Measurements from ENCODE around the gene PPP2R5C. TPM values are rescaled to one million over a fixed set of nuclear protein-coding genes. Genes with fewer than 3 reads are reported as not detected.

The PPP2R5C gene
- total RNA-seq, 1 experiment from 2014 or later: 93.0 TPM

GRCh38 chr14:101968186-101968585 lies 206.7 kb downstream of the PPP2R5C start:
- Histone ChIP-seq H2AK5ac (ENCODE audit: insufficient read length, low read length) (no peak overlapping the region), H4K20me1 (ENCODE audit: control insufficient read depth, insufficient read depth, insufficient read length) (no peaks in the 10 kb centered on the region), H3K4ac (ENCODE audit: low read depth, low read length) (no peak overlapping the region), H3K23ac (ENCODE audit: insufficient read length, low read depth, low read length) (no peak overlapping the region), H2AFZ (ENCODE audit: low read length) (no peak overlapping the region), H3K79me1 (ENCODE audit: insufficient read depth, low read depth, low read length, poor library complexity, severe bottlenecking) (peaks cover 4% of the 10 kb centered on the region), H4K5ac (ENCODE audit: insufficient read length, low read depth, low read length) (no peak overlapping the region), H2BK12ac (ENCODE audit: insufficient read length, low read depth, low read length) (no peak overlapping the region), H3K27ac (ENCODE audit: insufficient read length, low read depth, low read length) (no peak overlapping the region), H2BK120ac (ENCODE audit: low read depth, low read length, poor library complexity, severe bottlenecking) (no peak overlapping the region), H4K8ac (replicated peaks; ENCODE audit: insufficient read length, low read depth, low read length) (no peak overlapping the region), H3K4me1 (ENCODE audit: insufficient read depth, low read length) (no peaks in the 10 kb centered on the region; the same call in 1 of the 2 replicates), H3K9ac (ENCODE audit: extremely low read depth, insufficient read length, low read length) (no peak overlapping the region), H3K23me2 (ENCODE audit: insufficient read length, low read depth, low read length, poor library complexity, severe bottlenecking) (peaks cover 14% of the 10 kb centered on the region), H3K56ac (ENCODE audit: insufficient read length, low read depth, low read length) (no peak overlapping the region), H2BK5ac (ENCODE audit: insufficient read length, low read length) (no peak overlapping the region), H3K14ac (ENCODE audit: insufficient read depth, low read length) (no peak overlapping the region), H3T11ph (ENCODE audit: low read length) (no peak overlapping the region), H2BK20ac (ENCODE audit: low read depth, low read length, poor library complexity, severe bottlenecking) (no peak overlapping the region), H3K9me3 (ENCODE audit: control insufficient read depth, low read depth, low read length) (no peaks in the 10 kb centered on the region), H3K27me3 (ENCODE audit: insufficient read depth, low read length) (peaks cover 2% of the 10 kb centered on the region; the same call in 1 of the 2 replicates), H3K4me2 (ENCODE audit: insufficient read depth, insufficient read length, low read length) (no peak overlapping the region), H4K91ac (ENCODE audit: insufficient read length, low read depth, low read length) (no peak overlapping the region), H3K79me2 (ENCODE audit: insufficient read depth, low read length) (peaks cover 41% of the 10 kb centered on the region; the same call in 1 of the 2 replicates), H2BK15ac (ENCODE audit: low read depth, low read length) (no peak overlapping the region), H3K18ac (ENCODE audit: insufficient read length, low read depth, low read length) (no peak overlapping the region)
- no CpG with 5 or more reads among the region's 4 CpGs for WGBS (ENCODE audit: extremely low coverage, insufficient read length, low lambda C conversion rate)
- peaks cover 9% of the 10 kb centered on the region for H3K27me3 Mint-ChIP-seq (ENCODE audit: low read depth)
- peak overlapping the region; percentile 3 to 59 (median 39); a peak in 3 of 7 replicates for H3K27ac Mint-ChIP-seq
- no peak for DNase-seq
- TF ChIP-seq CTCF (conservative IDR thresholded peaks at IDR 0.05): no peak
- H3K36me3 Mint-ChIP-seq (ENCODE audit: insufficient read depth in 1 of 3, low read depth in 3 of 3): peaks cover 12 to 24% (median 19%) of the 10 kb centered on the region in 3 experiments
- peaks cover 24 to 26% of the 10 kb centered on the region in 2 experiments for H3K4me1 Mint-ChIP-seq
- peak overlapping the region in 1 of 2 experiments; percentile 7; a peak in 1 of 5 replicates for H3K4me3 Mint-ChIP-seq
- H3K9me3 Mint-ChIP-seq: no peaks in the 10 kb centered on the region
